B cell (primary cell): ENCODE data around the gene IKZF3. TPM values are rescaled to one million over a fixed set of nuclear protein-coding genes. Genes with fewer than 3 reads are reported as not detected.

Source experiments
- ATAC-seq: fragments of 200-7000 bp; cut with Tn5 transposase; one replicate; pipeline ENCODE4 v1.10.0; 2021; ENCODE audit warnings: low read depth, mild to moderate bottlenecking, moderate number of reproducible peaks, moderate library complexity
- CTCF ChIA-PET: fragments of 350-600 bp; sonication (Branson Sonifier 250); formaldehyde crosslinking; loops from one replicate; lab custom pipeline; 2021; ENCODE audit warnings: antibody characterized with exemption, inconsistent platforms; lab: Charles Lee
- POLR2A ChIA-PET: fragments of 350-600 bp; sonication (Branson Sonifier 250); formaldehyde crosslinking; loops from one replicate; lab custom pipeline; 2021; ENCODE audit warnings: antibody characterized with exemption; lab: Charles Lee
- DNase-seq: peaks from one replicate; pipeline ENCODE4 v3.0.0; 2013
- H2AFZ ChIP-seq: 2 replicates; pipeline ENCODE4 v1.6.1; 2012; ENCODE audit warnings: mild to moderate bottlenecking, low read depth, low read length; ENCODE audit not compliant: insufficient read depth, poor library complexity, severe bottlenecking
- H3K27ac ChIP-seq, 2 donors: 1 replicate in 1 of 2; 2 replicates in 1 of 2; pipeline ENCODE4 v1.5.1; 2012 to 2013; ENCODE audit warnings: low read length in 2 of 2, mild to moderate bottlenecking in 2 of 2, moderate library complexity in 1 of 2
- H3K27me3 ChIP-seq, 4 experiments: fragments of 200-600 bp in 1 of 4; sonication (generic) in 1 of 4; replicated peaks in 1 of 4; 1 replicate in 2 of 4; 2 replicates in 2 of 4; pipeline versions ENCODE4 v1.6.1 to v1.7.0; 2013 to 2016; ENCODE audit warnings: low read length in 3 of 4, mild to moderate bottlenecking in 2 of 4, mixed read lengths in 1 of 4, moderate library complexity in 1 of 4; ENCODE audit not compliant: insufficient read depth in 4 of 4, control insufficient read depth in 3 of 4; ENCODE audit errors: control extremely low read depth in 1 of 4
- H3K36me3 ChIP-seq, 2 experiments: replicated peaks in 1 of 2; 1 replicate in 1 of 2; 2 replicates in 1 of 2; pipeline versions ENCODE4 v1.6.1 to v1.7.1; 2013; ENCODE audit warnings: low read length in 1 of 2; ENCODE audit not compliant: insufficient read depth in 2 of 2, control insufficient read depth in 1 of 2; ENCODE audit errors: control extremely low read depth in 1 of 2, extremely low read depth in 1 of 2
- H3K4me1 ChIP-seq, 2 donors: fragments of 200-600 bp in 1 of 2; sonication (generic) in 1 of 2; 1 replicate in 1 of 2; 2 replicates in 1 of 2; pipeline versions ENCODE4 v1.5.1 to v1.6.1; 2013 to 2017; ENCODE audit warnings: low read length in 2 of 2; ENCODE audit not compliant: control insufficient read depth in 2 of 2, insufficient read depth in 2 of 2
- H3K4me2 ChIP-seq: replicated peaks from 2 replicates; pipeline ENCODE3; 2012; ENCODE audit warnings: mild to moderate bottlenecking, low read depth, low read length; ENCODE audit not compliant: poor library complexity, severe bottlenecking
- H3K4me3 ChIP-seq, 5 experiments: fragments of 200-600 bp in 1 of 5; sonication (generic) in 1 of 5; 1 replicate in 3 of 5; 2 replicates in 2 of 5; pipeline versions ENCODE4 v1.5.1 to v1.7.0; 2011 to 2016; ENCODE audit warnings: low read length in 4 of 5, mild to moderate bottlenecking in 4 of 5, low read depth in 2 of 5, control low read depth in 1 of 5, moderate library complexity in 1 of 5; ENCODE audit not compliant: insufficient read depth in 1 of 5; ENCODE audit errors: control extremely low read depth in 1 of 5, extremely low read depth in 1 of 5
- H3K79me2 ChIP-seq: fragments of 200-600 bp; sonication (generic); one replicate; pipeline ENCODE4 v1.6.0; 2016; ENCODE audit warnings: low read length; ENCODE audit not compliant: control insufficient read depth, insufficient read depth
- H3K9ac ChIP-seq: fragments of 200-600 bp; sonication (generic); 2 replicates; pipeline ENCODE4 v1.6.1; 2017; ENCODE audit warnings: mild to moderate bottlenecking, low read length, moderate library complexity
- H3K9me3 ChIP-seq, 3 donors: one replicate each; pipeline versions ENCODE4 v1.6.1 to v1.7.1; 2013; ENCODE audit warnings: low read length in 2 of 3; ENCODE audit not compliant: control insufficient read depth in 2 of 3, insufficient read depth in 1 of 3; ENCODE audit errors: control extremely low read depth in 1 of 3
- H4K20me1 ChIP-seq: 2 replicates; pipeline ENCODE4 v1.6.0; 2012; ENCODE audit warnings: mild to moderate bottlenecking, low read length; ENCODE audit not compliant: insufficient read depth, control insufficient read depth, poor library complexity, severe bottlenecking
- H3K27ac Mint-ChIP-seq: one replicate; pipeline ENCODE4 v1.8.0; 2021; ENCODE audit warnings: mixed read lengths
- H3K27me3 Mint-ChIP-seq: one replicate; pipeline ENCODE4 v1.8.0; 2021; ENCODE audit warnings: mixed read lengths
- H3K4me1 Mint-ChIP-seq: one replicate; pipeline ENCODE4 v1.8.0; 2021; ENCODE audit warnings: mixed read lengths
- H3K4me3 Mint-ChIP-seq: one replicate; pipeline ENCODE4 v1.8.0; 2021; ENCODE audit warnings: mixed read lengths
- H3K9me3 Mint-ChIP-seq: one replicate; pipeline ENCODE4 v1.8.0; 2022; ENCODE audit warnings: mixed read lengths; ENCODE audit not compliant: insufficient read depth
- CTCF ChIP-seq: fragments of 200-600 bp; IDR thresholded peaks from one replicate; pipeline ENCODE4 v1.8.0; 2022; ENCODE audit warnings: antibody characterized with exemption, mild to moderate bottlenecking
- EZH2 ChIP-seq: IDR thresholded peaks from 2 replicates; pipeline ENCODE4 v1.6.1; 2012; ENCODE audit warnings: borderline replicate concordance, low read depth, mild to moderate bottlenecking, moderate library complexity, low read length; ENCODE audit not compliant: insufficient read depth, poor library complexity, severe bottlenecking
- WGBS: methylation state at CpG from one replicate; pipeline ENCODE4 v1.1.5; 2013; ENCODE audit warnings: missing lambda C conversion rate; ENCODE audit not compliant: insufficient coverage; 5-methylcytosine and 5-hydroxymethylcytosine counted together
- intact Hi-C: fragments of 100-400 bp; cut with micrococcal nuclease; formaldehyde crosslinking; loops from one replicate; pipeline ENCODE4 v1.10.0; 2022
- polyA plus RNA-seq: library from polyadenylated mRNA; depleted of rRNA; stranded (reverse); fragments of >200 nt; gene quantifications from 2 replicates; pipeline ENCODE4 v1.2.3, GENCODE V29; 2012
- total RNA-seq, 2 donors: library from RNA; stranded (reverse); fragments of 120-200 nt in 1 of 2; gene quantifications; 1 replicate in 1 of 2; 2 replicates in 1 of 2; pipeline versions ENCODE4 v1.2.3 to v1.2.4, GENCODE V29; 2013 to 2022

IKZF3 gene
- total and polyA plus RNA-seq, 2 donors (not counting 1 experiment from before 2014, with no cell fraction given) = 63.0 to 178 TPM

DNA sequence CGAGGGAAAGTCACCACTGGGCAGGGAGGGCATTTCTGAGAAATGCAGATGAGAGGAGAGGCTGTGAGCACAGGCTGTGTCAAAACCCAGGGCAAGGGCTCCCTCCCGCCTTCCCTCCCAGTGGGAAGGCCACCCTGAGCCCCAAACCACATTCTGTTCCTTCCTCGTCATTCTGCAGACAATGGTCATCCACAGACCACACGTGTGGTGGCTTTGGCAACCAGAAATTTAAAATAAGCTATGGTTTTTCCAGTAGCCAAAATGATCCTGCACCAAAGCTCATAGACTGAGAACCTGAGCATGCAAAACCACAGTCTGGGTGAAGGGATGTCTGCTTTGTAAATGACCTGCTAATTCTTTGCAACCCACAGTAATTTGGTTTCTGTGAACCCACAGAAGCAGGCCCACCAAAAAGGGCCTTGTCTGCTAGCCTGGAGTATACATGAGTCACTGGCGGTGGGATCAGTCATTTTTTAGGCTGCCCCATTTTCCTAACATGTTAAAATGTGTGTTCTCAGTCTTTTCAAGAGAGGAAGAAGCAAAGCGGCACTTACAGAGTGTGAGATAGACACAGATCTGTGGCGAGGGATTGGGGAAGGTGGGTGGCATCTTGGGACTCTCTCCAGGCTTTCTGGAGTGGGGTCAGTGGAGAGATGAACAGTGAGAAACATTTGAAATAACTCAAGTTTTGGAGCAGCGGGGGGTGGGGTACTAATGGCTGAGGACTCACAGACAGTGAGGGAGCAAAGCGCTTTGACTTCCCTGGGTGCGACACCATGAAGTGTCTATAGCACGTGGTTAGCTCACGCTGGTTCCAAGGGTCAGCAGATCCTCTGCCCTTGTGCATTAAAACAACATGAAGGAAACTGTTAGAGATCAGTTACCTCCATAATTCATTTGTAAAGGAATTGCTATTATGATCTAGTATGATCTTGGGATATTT lies 105.9 kb downstream of the IKZF3 start:
- intact Hi-C loops = loop anchor here (2.0 to 10.0 kb wide), 2 partner anchors 63 to 167 kb away; partner anchors contain the start of genes LRRC3C and ORMDL3
- POLR2A ChIA-PET = interaction anchor here (0.6 to 3.1 kb wide), 6 partner anchors 12 to 106 kb away, joined by 3 to 14 read pairs (median 6); partner anchors contain the start of gene IKZF3
- Histone ChIP-seq H3K79me2 (peaks cover 51% of the 10 kb centered on the region), H3K4me2 (peak overlapping the region; percentile 89), H3K4me3 (no peak overlapping the region), H3K9ac (peak overlapping the region; percentile 4), H3K27me3 (no peaks in the 10 kb centered on the region), H3K27ac (peak overlapping the region; percentile 100), H3K4me1 (peaks cover 65 to 80% of the 10 kb centered on the region in 2 donors), H3K36me3 (peaks cover 0 to 22% of the 10 kb centered on the region in 2 experiments), H4K20me1 (no peaks in the 10 kb centered on the region), H2AFZ (no peak overlapping the region), H3K9me3 (peaks cover 0 to 5% (median 0%) of the 10 kb centered on the region in 3 donors)
- DNase-seq (peak; percentile 58), ATAC-seq (no peak)
- Mint-ChIP-seq H3K4me3 (peak overlapping the region; percentile 84), H3K27me3 (no peaks in the 10 kb centered on the region), H3K9me3 (peaks cover 2% of the 10 kb centered on the region), H3K27ac (peak overlapping the region; percentile 97), H3K4me1 (peaks cover 72% of the 10 kb centered on the region)
- CTCF ChIA-PET = interaction anchor here (0.9 to 3.6 kb wide), 14 partner anchors 12 to 222 kb away, joined by 3 to 32 read pairs (median 6); partner anchors contain the start of genes IKZF3 and PSMD3
- TF ChIP-seq EZH2 (no peak), CTCF (no peak)
- WGBS = 27% methylated on average over 7 of the region's 12 CpGs
